Lower leg skin (tissue), 3 donors: Measurements from ENCODE around the gene CACNA2D4.

ENCODE experiments used
- CTCF ChIP-seq, 3 donors: fragments of 450-650 bp; IDR thresholded peaks; one replicate each; pipeline ENCODE4 v1.5.1; 2016; ENCODE audit warnings: antibody characterized with exemption in 3 of 3, mild to moderate bottlenecking in 3 of 3, moderate library complexity in 2 of 3
- POLR2A ChIP-seq, 2 donors: fragments of 450-650 bp; IDR thresholded peaks; one replicate each; pipeline ENCODE4 v1.6.1; 2016 to 2017; ENCODE audit warnings: antibody characterized with exemption in 2 of 2, mild to moderate bottlenecking in 1 of 2, moderate library complexity in 1 of 2

GRCh38 chr12:1855241-1855640, 63.2 kb downstream of the CACNA2D4 start:
- TF ChIP-seq POLR2A (IDR thresholded peaks at IDR 0.05), result no peak
- TF ChIP-seq CTCF (IDR thresholded peaks at IDR 0.05), result no peak
